ENCODE data around the gene YPEL4.

Gene YPEL4

DNA sequence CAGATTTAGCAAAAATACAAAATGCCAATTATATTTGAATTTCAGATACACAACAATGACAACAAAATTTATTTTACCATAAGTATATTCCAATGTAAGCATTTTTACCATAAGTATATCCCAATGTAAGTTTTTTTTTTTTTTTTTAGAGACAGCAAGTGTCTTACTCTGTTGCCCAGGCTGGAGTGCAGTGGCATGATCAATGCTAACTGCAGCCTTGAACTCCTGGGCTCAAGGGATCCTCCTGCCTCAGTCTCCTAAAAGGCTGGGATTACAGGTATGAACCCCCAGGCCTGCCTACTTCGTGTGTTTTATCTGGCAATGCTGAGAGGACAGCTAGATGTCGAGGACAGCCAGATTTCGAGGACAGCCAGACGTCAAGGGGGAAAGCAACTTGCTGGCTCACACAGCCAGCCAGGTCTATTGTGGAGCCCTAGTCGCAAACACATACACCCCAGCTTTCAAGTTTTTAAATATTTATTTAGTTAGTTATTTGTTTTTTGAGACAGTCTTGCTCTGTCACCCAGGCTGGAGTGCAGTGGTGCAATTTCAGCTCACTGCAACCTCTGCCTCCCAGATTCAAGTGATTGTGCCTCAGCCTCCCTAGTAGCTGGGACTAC lies 53.3 kb downstream of the YPEL4 start:
- Histone ChIP-seq H4K20me1 (ENCODE audit: insufficient read depth, low read length, poor library complexity, severe bottlenecking) (no peaks in the 10 kb centered on the region), H3K9ac (ENCODE audit: low read depth, low read length, poor library complexity, severe bottlenecking) (no peak overlapping the region), H3K36me3 (ENCODE audit: insufficient read depth, low read length) (no peaks in the 10 kb centered on the region), H3K79me2 (ENCODE audit: insufficient read depth, low read length) (no peaks in the 10 kb centered on the region), H3K27me3 (ENCODE audit: insufficient read depth, low read length, poor library complexity, severe bottlenecking) (no peaks in the 10 kb centered on the region), H3K4me2 (ENCODE audit: low read depth, low read length, poor library complexity, severe bottlenecking) (no peak overlapping the region), H3K4me3 (ENCODE audit: low read length, poor library complexity, severe bottlenecking) (no peak overlapping the region), H3K9me2 (replicated peaks; ENCODE audit: low read depth, low read length) (no peaks in the 10 kb centered on the region), H3K9me3 (ENCODE audit: insufficient read depth, low read depth, low read length) (no peaks in the 10 kb centered on the region), H3K4me1 (ENCODE audit: insufficient read depth, low read length, poor library complexity, severe bottlenecking) (no peaks in the 10 kb centered on the region), H2AFZ (ENCODE audit: low read length) (no peak overlapping the region), H3F3A (ENCODE audit: low read depth) (no peaks in the 10 kb centered on the region)
- TF ChIP-seq, protein P1, sequence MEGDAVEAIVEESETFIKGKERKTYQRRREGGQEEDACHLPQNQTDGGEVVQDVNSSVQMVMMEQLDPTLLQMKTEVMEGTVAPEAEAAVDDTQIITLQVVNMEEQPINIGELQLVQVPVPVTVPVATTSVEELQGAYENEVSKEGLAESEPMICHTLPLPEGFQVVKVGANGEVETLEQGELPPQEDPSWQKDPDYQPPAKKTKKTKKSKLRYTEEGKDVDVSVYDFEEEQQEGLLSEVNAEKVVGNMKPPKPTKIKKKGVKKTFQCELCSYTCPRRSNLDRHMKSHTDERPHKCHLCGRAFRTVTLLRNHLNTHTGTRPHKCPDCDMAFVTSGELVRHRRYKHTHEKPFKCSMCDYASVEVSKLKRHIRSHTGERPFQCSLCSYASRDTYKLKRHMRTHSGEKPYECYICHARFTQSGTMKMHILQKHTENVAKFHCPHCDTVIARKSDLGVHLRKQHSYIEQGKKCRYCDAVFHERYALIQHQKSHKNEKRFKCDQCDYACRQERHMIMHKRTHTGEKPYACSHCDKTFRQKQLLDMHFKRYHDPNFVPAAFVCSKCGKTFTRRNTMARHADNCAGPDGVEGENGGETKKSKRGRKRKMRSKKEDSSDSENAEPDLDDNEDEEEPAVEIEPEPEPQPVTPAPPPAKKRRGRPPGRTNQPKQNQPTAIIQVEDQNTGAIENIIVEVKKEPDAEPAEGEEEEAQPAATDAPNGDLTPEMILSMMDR (conservative IDR thresholded peaks at IDR 0.05; ENCODE audit: low read length) = no peak
- TF ChIP-seq EZH2phosphoT487 (IDR thresholded peaks at IDR 0.05; ENCODE audit: borderline replicate concordance) = no peak
